LNCaP clone FGC (cell line): ENCODE results near the gene ACAT2.
"Not testable (repeated sequence)": the region's sequence is repeated elsewhere in the genome, so short reads cannot be mapped to it uniquely, and the experiment has no call there.

Source experiments
- DNase-seq: peaks from one replicate; pipeline ENCODE4 v3.0.0-alpha.2; 2011; ENCODE audit warnings: low read depth
- H3K4me3 ChIP-seq: 2 replicates; pipeline ENCODE4 v1.5.1; 2011; ENCODE audit warnings: mild to moderate bottlenecking, low read depth, low read length, control low read depth
- TF ChIP-seq, protein P1 (sequence below): IDR thresholded peaks from 2 replicates; pipeline ENCODE4 v1.5.1; 2012; ENCODE audit warnings: mild to moderate bottlenecking; ENCODE audit not compliant: control insufficient read depth, insufficient read depth; ENCODE audit errors: extremely low read depth

Gene ACAT2

DNA sequence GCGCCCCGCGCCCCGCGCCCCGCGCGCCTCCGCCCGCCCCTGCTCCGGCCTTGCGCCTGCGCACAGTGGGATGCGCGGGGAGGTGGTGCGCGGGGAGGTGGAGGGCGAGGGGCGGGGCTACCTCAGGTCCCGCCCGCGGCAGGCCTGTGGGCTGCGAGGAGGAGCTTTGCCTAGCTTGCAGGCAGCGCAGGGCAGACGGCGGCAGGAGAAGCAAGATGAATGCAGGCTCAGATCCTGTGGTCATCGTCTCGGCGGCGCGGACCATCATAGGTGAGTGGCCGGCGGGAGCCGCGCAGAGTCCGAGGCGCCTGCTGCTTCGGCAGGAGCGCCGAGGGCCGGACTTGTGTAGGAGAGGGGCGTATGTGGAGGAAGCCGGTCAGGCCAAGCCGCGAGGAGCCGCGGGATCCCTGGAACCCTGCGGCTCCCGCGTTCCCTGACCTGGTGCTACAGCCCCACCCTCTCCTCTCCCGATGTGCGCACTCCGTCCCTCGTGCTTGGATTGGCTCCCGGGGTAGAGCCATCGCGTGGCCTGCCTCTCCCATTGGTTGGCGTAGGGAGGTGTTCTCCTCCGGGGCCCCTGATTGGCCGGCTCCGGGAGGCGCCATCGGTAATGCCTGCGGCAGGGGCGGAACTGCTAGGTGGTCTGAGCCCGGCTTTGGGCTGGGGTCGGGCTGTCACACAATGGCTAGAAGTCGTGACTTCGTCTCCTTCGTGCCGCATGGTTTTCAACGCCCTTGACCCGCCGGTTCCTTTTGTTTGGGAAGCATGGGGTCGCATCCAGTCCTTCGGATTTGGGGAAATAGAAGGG is at the start of gene ACAT2:
TSS of gene ACAT2 (plus strand) at position 173 of the 808 bp plus-strand sequence. CDS start at position 216, 43 bp downstream.
- TF ChIP-seq, protein P1, sequence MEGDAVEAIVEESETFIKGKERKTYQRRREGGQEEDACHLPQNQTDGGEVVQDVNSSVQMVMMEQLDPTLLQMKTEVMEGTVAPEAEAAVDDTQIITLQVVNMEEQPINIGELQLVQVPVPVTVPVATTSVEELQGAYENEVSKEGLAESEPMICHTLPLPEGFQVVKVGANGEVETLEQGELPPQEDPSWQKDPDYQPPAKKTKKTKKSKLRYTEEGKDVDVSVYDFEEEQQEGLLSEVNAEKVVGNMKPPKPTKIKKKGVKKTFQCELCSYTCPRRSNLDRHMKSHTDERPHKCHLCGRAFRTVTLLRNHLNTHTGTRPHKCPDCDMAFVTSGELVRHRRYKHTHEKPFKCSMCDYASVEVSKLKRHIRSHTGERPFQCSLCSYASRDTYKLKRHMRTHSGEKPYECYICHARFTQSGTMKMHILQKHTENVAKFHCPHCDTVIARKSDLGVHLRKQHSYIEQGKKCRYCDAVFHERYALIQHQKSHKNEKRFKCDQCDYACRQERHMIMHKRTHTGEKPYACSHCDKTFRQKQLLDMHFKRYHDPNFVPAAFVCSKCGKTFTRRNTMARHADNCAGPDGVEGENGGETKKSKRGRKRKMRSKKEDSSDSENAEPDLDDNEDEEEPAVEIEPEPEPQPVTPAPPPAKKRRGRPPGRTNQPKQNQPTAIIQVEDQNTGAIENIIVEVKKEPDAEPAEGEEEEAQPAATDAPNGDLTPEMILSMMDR: no peak
- DNase-seq: peak; percentile 86
- peak within 1 kb of the TSS; percentile 73 for H3K4me3 ChIP-seq

DNA sequence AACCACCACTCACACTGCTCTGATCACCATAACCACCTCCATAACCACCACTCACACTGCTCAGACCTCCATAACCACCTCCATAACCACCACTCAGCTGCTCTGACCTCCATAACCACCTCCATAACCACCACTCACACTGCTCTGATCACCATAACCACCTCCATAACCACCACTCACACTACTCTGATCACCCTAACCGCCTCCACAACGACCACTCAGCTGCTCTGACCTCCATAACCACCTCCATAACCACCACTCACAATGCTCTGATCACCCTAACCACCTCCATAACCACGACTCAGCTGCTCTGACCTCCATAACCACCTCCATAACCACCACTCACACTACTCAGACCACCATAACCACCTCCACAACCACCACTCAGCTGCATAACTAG is 49.5 kb upstream of the ACAT2 start:
- H3K4me3 ChIP-seq, DNase-seq: not testable (repeated sequence)

DNA sequence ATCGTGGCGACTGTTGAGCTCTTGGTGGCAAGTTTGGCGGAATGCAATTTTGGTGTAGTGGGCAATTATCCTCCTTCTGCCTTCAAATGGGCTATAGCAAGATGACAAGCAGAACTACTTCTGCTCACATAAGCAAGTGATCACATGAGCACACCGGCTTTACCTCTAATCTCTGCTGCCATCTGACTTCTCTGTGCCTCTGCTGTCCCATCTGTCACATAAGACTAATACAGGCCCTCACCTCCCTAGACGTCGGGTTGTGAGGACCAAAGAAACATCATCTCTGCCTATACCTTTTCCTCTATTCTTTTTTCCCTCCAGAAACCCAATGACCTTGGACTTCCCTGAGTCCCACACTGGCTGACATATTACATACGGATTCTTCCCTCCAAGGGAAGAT is 47.9 kb upstream of the ACAT2 start:
- TF ChIP-seq, protein P1: no peak
- H3K4me3 ChIP-seq: no peak overlapping the region
- no peak for DNase-seq

DNA sequence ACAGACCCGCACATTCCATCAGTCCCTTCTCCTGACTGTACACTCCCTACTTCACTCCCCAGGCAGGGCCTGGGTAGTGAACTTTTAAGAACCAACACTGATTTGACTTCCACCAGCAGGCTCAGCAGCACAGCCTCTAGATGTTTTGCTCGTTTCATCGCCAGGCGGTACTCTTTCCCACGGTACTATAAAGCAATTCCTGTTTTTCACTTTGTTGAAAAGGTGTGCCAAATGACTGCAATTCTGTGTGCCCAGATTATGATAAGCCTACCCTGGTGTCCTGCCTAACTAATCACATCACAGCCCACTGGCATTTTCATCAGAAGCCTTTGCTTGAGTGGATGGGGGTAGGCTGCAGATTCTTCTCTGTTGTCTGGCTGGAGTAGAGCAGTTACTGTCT is 47.4 kb upstream of the ACAT2 start:
- DNase-seq: no peak
- H3K4me3 ChIP-seq: no peak overlapping the region
- TF ChIP-seq, protein P1: no peak

DNA sequence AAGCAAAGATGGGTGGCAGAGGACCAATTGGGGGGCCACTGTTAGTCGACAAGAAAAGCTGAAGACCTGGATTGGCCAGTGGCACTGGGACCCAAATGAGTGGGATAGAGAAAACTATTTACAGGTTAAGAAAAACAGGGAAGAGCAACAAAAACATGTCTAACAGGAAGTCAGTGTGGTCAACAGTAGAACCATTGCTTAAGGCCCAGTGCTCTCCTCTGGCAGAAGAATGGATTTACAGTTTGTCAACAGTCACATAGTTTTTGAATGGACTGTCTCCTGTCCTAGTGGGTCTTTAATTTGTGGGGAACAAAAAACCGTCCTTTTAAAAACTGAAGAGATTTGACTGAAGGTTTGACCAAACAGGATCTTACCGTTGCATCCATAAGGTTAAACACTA is 46.7 kb upstream of the ACAT2 start:
- no peak for DNase-seq
- no peak overlapping the region for H3K4me3 ChIP-seq
- TF ChIP-seq, protein P1: no peak

DNA sequence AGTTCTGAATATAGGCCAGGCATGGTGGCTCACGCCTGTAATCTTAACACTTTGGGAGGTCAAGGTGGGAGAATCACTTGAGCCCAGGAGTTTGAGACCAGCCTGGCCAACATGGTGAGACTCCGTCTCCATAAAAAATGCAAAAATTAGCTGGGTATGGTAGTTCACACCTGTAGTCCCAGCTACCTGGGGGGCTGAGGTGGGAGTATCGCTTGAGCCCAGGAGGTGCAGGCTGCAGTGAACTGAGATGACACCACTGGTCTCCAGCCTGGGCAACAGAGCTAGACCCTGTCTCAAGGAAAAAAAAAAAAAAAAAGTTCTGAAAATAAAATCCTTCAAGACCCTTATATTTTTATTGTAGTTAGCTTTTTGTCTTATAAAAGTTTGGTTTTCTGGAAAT is 46.2 kb upstream of the ACAT2 start:
- no peak for DNase-seq

DNA sequence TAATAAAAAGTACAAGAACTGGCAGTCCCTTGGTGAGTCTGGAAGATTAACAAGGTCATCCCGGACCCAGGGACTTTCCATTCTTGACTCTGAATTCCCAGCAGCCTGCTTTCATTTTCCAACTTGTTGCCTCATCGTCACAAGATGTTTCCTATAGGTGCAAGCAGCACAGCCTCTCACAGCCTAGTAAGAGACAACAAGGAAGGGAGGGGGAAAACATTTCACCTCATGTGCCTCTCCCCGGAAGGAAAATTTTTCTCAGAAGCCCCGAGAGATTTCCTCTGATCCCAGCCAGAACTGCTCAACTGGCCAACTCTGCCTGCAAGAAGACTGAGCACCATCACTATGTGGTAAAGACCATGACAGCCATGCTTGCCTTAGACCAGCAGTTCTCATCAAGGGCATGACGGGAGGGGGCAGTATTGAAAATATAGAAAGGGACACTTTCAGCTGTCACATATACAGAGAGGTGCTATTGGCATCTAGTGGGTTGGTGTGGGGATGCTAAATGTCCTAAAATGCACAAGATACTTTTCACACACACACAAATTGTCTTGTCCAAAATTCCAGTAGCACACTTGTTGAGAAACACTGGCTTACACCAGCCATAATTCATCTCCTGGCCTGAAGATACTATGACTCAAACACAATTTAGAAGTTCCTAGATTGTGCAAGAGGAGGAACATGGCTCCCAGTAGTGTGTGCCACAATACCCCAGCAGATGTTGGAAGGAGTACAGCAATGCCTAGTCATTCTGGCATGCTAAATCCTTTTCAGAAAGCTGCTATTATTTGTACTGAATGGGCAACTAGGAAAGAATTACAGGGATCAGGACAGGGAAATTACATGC is 45.4 kb upstream of the ACAT2 start:
- TF ChIP-seq, protein P1: no peak
- H3K4me3 ChIP-seq: peak overlapping the region; percentile 23
- DNase-seq: peak; percentile 63

More for the DNA sequence above, 46.2 kb upstream of the ACAT2 start:
- no peak overlapping the region for H3K4me3 ChIP-seq
- TF ChIP-seq, protein P1: no peak
